Fibroblast of lung (primary cell): ENCODE results near the gene FOS. TPM values are rescaled to one million over a fixed set of nuclear protein-coding genes. Genes with fewer than 3 reads are reported as not detected.
"Not testable (repeated sequence)": the region's sequence is repeated elsewhere in the genome, so short reads cannot be mapped to it uniquely, and the experiment has no call there.

Experiments
- DNase-seq, 2 donors: peaks; one replicate each; pipeline versions ENCODE4 v3.0.0 to v3.0.0-alpha.2; 2010; ENCODE audit warnings: low read depth in 2 of 2
- H2AFZ ChIP-seq: 2 replicates; pipeline ENCODE4 v1.5.1; 2012; ENCODE audit warnings: low read length, control low read depth, inconsistent platforms
- H3K27ac ChIP-seq: 2 replicates; pipeline ENCODE4 v1.5.1; 2011; ENCODE audit warnings: low read length, control low read depth; ENCODE audit not compliant: insufficient read depth
- H3K27me3 ChIP-seq: 2 replicates; pipeline ENCODE4 v1.5.1; 2011; ENCODE audit warnings: mild to moderate bottlenecking, low read length; ENCODE audit not compliant: control insufficient read depth, insufficient read depth
- H3K36me3 ChIP-seq: 2 replicates; pipeline ENCODE4 v1.5.1; 2011; ENCODE audit warnings: low read length; ENCODE audit not compliant: control insufficient read depth, insufficient read depth
- H3K4me1 ChIP-seq: 2 replicates; pipeline ENCODE4 v1.5.1; 2011; ENCODE audit warnings: low read length; ENCODE audit not compliant: control insufficient read depth, insufficient read depth; ENCODE audit errors: extremely low read depth
- H3K4me2 ChIP-seq: 2 replicates; pipeline ENCODE4 v1.5.1; 2011; ENCODE audit warnings: low read length, control low read depth; ENCODE audit not compliant: insufficient read depth; ENCODE audit errors: extremely low read depth
- H3K4me3 ChIP-seq, 4 experiments: fragments of 200-600 bp in 1 of 4; sonication (generic) in 1 of 4; replicated peaks in 1 of 4; 2 replicates each; pipeline ENCODE4 v1.5.1; 2011 to 2016; ENCODE audit warnings: low read length in 4 of 4, low read depth in 3 of 4, mild to moderate bottlenecking in 3 of 4, control low read depth in 2 of 4, inconsistent platforms in 1 of 4, mixed read lengths in 1 of 4; ENCODE audit not compliant: insufficient read depth in 1 of 4; ENCODE audit errors: control extremely low read depth in 1 of 4
- H3K79me2 ChIP-seq: 2 replicates; pipeline ENCODE4 v1.5.1; 2012; ENCODE audit warnings: mild to moderate bottlenecking, low read length, inconsistent platforms; ENCODE audit not compliant: control insufficient read depth, insufficient read depth
- H3K9ac ChIP-seq: 2 replicates; pipeline ENCODE4 v1.5.1; 2011; ENCODE audit warnings: mild to moderate bottlenecking, low read length, control low read depth; ENCODE audit not compliant: insufficient read depth
- H3K9me3 ChIP-seq: 2 replicates; pipeline ENCODE4 v1.5.1; 2012; ENCODE audit warnings: low read depth, low read length; ENCODE audit not compliant: control insufficient read depth, insufficient read depth
- H4K20me1 ChIP-seq: 2 replicates; pipeline ENCODE4 v1.5.1; 2011; ENCODE audit warnings: low read length; ENCODE audit not compliant: control insufficient read depth, insufficient read depth; ENCODE audit errors: extremely low read depth
- CTCF ChIP-seq, 2 donors: IDR thresholded peaks in 1 of 2; conservative IDR thresholded peaks in 1 of 2; 1 replicate in 1 of 2; 2 replicates in 1 of 2; pipeline ENCODE4 v1.5.1; 2011 to 2012; ENCODE audit warnings: low read length in 2 of 2, control low read depth in 1 of 2, inconsistent platforms in 1 of 2, low read depth in 1 of 2, mild to moderate bottlenecking in 1 of 2
- EZH2 ChIP-seq: IDR thresholded peaks from 2 replicates; pipeline ENCODE4 v1.5.1; 2012; ENCODE audit warnings: low read length, control low read depth, mild to moderate bottlenecking; ENCODE audit errors: missing control alignments
- polyA plus RNA-seq, 2 donors: library from polyadenylated mRNA; depleted of rRNA in 1 of 2; stranded (reverse) in 1 of 2; unstranded in 1 of 2; fragments of >200 nt; gene quantifications; 2 replicates each; pipeline ENCODE4 v1.2.1, GENCODE V29; 2011 to 2012; ENCODE audit warnings: missing spikeins in 1 of 2
- total RNA-seq: library from RNA; depleted of rRNA; stranded (reverse); fragments of >200 nt; gene quantifications from 2 replicates; pipeline ENCODE4 v1.2.1, GENCODE V29; 2014

The FOS gene
- total and polyA plus RNA-seq, 2 donors (not counting 1 experiment from before 2014, with no cell fraction given): 24.6 to 178 TPM

GRCh38 chr14:75303381-75303789 is 24.8 kb downstream of the FOS start:
- Histone ChIP-seq H3K9me3 (no peaks in the 10 kb centered on the region), H3K27me3 (no peaks in the 10 kb centered on the region), H3K4me3 (no peak overlapping the region), H3K36me3 (no peaks in the 10 kb centered on the region), H3K9ac (no peak overlapping the region), H2AFZ (no peak overlapping the region), H3K4me1 (peaks cover 2% of the 10 kb centered on the region), H3K4me2 (no peak overlapping the region), H3K27ac (no peak overlapping the region), H4K20me1 (no peaks in the 10 kb centered on the region), H3K79me2 (no peaks in the 10 kb centered on the region)
- TF ChIP-seq EZH2 (no peak), CTCF (conservative IDR thresholded peaks at IDR 0.05 in 1 of 2, IDR thresholded peaks at IDR 0.05 in 1 of 2; ENCODE audit: low read depth in 1 of 2, low read length in 2 of 2) (peak; percentile 78 to 82)
- peak; percentile 50 to 79 for DNase-seq

GRCh38 chr14:75306410-75306809 is 27.8 kb downstream of the FOS start:
- not testable (repeated sequence) for H4K20me1 ChIP-seq, H3K4me1 ChIP-seq, DNase-seq, H3K9me3 ChIP-seq, H3K27me3 ChIP-seq, H3K79me2 ChIP-seq, H3K4me3 ChIP-seq, H3K9ac ChIP-seq, H3K4me2 ChIP-seq, H3K27ac ChIP-seq, H3K36me3 ChIP-seq, H2AFZ ChIP-seq

GRCh38 chr14:75306927-75307699 is 28.5 kb downstream of the FOS start:
- no peak for DNase-seq
- TF ChIP-seq EZH2 (no peak), CTCF (conservative IDR thresholded peaks at IDR 0.05 in 1 of 2, IDR thresholded peaks at IDR 0.05 in 1 of 2; ENCODE audit: low read depth in 1 of 2, low read length in 2 of 2) (peak; percentile 10 to 34)

More at GRCh38 chr14:75306927-75307699, 28.5 kb downstream of the FOS start:
- Histone ChIP-seq H3K27me3 (no peaks in the 10 kb centered on the region), H4K20me1 (no peaks in the 10 kb centered on the region), H3K4me2 (no peak overlapping the region), H3K4me3 (no peak overlapping the region), H3K4me1 (peaks cover 6% of the 10 kb centered on the region), H3K9me3 (no peaks in the 10 kb centered on the region), H2AFZ (no peak overlapping the region), H3K79me2 (no peaks in the 10 kb centered on the region), H3K36me3 (no peaks in the 10 kb centered on the region), H3K27ac (no peak overlapping the region), H3K9ac (no peak overlapping the region)
